Measurements from ENCODE around the gene CDX2.
"Not testable (repeated sequence)": the region's sequence is repeated elsewhere in the genome, so short reads cannot be mapped to it uniquely, and the experiment has no call there.

Gene CDX2

DNA sequence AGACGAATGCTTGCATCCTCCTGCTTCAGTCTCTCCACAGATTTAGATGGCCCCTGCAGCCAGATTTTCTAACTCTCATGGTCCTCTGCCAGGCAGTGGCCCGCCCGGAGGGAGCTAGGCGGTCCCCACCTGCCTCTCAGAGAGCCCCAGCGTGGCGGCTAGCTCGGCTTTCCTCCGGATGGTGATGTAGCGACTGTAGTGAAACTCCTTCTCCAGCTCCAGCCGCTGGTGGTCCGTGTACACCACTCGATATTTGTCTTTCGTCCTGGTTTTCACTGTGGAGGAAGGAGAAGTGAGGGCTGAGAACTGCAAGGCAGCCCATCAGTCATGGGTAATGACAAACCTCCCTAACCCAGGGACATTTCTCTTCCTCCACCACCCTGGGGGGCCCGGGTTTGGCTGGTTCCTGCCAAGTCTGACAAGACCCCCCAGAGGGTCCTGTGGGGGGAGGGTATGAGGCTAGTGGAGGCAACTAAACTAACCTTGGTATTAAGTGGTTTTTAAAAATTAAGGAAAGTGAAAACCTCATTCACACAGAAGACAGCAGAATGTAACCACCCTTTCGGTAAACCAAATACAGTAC is 4.3 kb downstream of the CDX2 start:
- no peak for DNase-seq

DNA sequence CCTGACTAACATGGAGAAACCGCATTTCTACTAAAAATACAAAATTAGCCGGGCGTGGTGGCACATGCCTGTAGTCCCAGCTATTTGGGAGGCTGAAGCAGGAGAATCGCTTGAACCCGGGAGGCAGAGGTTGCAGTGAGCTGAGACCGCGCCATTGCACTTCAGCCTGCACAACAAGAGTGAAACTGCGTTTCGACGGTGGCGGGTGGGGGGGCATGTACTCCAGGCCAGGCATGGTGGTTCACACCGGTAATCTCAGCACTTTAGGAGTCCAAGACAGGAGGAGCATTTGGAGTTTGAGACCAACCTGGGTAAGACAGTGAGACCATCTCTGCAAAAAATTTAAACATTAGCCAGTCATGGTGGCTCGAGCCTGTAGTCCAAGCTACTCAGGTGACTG is 4.9 kb downstream of the CDX2 start:
- DNase-seq, result not testable (repeated sequence)

- no peak for DNase-seq
Measured at GRCh38 chr13:27963491-27963890, 5.6 kb downstream of the CDX2 start.

GRCh38 chr13:27962982-27963381 is 6.1 kb downstream of the CDX2 start:
- no peak for DNase-seq

GRCh38 chr13:27962128-27962841 is 6.8 kb downstream of the CDX2 start:
- DNase-seq, result no peak

DNA sequence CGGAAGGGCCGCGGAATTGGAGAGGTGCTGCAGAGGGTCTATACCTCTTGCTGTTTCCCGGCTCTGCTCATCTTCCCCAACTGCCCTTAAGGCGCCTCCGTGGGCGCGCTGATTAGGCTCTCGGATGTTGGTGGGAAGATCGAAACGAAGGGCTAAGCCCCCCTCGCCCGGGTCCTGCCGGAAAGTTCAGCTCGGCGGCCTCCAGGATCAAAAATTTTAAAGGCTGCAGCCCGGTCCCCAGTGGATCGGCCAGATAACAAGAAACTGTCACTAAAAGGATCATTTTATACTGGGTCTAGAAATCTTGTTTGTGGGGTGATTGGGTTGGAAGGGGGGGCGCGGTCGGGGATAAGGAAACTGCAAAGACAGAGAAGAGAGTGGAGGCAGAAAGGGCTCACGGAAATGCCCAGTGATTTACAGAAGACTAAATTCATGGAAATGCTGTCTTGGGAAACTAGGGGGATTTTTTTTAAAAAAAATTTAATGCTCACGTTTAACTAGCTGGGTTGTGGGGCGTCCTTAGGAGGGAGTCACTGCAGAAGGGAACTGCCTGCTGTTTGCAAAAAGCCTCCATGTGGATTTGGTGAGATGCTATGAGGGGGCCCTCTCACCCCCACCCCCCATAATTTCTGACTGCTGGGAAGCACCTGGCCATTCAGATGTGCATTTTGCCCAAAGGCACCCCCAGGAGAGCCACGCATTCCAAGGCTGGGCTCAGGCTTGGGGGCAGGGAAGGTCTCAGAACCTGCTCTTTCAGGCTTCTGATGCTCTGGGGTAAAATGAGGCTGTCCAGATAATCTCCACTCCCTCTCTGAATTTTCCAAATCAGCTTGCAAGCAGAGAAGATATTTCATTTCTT is 7.7 kb downstream of the CDX2 start:
- no peak for DNase-seq

DNA sequence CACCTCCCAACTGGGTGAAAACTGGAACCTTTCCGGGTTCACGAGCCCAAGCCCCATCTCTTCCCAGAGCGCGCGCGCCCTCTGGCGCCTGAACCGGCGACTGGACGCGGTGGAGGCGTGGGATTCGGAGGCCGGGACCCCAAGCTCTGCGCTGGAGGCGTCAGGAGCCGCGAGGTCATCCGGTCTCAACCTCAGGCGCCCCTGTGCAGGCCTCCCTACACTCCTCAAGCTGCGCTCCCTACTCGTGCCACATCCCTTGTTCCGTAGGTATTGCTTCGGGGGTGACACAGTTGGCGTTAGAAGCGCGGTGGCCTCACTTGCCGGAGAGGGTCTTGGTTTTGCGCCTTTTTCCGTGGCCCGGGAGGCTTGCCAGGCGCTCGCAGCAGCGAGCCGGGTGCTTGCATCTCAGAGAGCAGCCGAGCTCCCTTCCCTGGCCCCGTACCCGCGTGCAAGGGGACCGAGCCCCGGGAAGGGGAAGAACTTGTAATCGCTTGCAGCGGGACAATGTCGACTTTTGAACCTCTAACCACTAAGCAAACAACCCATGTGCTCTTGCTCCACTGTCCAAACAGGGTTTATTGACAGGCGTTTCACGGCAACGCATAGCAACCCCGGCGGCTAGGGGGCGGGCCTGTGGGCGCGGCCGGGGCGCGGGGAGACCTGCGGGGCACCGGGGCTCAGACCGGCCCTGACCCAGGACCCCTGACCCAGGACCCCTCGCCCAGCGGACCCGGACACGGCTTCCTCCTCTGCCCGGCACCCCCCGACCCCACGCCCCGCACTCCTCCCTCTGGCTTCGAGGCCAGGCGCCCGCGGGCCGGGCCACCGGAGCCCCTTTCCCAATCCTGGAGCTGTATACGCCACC is 8.5 kb downstream of the CDX2 start:
- no peak for DNase-seq

DNA sequence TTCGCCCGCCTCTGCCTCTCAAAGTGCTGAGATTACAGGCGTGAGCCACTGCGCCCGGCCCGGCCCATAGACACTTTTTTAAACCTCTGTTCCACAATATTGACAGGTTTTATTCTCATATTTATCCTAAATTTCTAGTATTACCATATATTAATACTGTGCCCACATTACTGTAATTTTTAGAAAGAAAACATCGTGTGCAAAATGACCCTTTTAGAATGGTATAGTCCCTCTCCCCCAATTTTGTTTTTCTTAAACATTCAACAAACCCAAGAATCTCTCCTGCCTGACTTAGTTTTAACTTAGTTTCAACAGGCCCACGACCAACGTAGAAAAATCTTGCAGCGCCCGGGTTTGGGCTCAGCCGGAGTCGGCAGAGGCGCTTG is 9.1 kb downstream of the CDX2 start:
- DNase-seq, result no peak

DNA sequence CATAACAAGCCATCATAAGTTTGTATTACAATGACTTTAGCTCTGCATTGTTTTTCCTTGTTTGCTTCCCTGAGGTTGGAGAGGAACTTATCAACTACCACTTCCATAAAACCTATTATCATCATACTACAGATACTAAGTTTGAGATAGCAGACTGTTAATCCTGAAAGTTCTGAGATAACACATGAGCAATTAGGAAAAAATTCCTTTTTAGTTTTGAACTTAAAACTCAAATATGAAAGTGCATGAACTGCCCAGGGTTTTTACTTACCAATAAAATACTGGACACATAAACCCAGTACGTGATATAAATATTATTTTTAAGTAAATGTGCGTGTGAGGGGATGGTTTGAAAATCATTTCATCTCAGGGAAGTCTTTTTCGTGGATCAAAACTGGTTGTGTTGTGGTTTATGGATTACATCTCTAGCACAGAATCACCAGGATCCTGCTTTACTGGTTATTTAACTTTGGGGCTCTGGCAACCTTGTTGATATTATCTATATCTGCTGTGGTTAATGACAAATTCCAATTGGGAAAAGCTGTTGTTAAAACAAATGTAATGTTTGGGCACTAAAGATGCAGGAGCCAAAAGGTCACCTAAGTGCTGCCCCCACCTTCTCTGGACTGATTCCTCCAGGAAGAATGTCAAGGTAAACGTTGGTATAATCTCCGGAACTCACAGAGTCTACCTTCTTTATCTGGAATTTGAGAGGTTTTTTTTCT is 12.4 kb downstream of the CDX2 start:
- DNase-seq, result no peak

DNA sequence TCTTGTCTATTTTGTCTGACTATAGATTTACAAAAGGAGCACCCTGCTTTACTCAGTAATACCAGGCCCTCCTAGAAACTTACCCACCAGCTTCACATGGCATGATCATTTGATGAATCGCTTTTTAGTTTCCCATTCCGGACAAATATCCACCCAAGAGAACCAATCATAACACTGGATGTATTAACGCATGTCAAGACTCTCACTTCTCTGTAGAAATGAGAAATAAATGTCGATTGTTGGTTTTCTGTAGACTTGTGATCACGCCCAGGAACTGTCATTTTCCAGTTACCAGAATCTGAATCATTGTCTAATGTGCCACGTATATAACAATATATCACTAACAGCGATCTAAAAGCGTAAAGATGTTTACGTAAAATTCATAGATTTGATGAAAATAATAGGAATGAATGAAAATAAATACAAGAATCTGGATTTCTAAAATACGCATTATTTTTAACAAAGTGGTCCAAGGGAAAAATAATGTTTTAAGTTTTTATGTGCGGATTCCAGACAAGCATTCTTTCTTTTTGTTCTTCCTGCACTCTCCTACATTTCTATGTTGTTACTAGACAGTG is 14.0 kb downstream of the CDX2 start:
- DNase-seq, result no peak

DNA sequence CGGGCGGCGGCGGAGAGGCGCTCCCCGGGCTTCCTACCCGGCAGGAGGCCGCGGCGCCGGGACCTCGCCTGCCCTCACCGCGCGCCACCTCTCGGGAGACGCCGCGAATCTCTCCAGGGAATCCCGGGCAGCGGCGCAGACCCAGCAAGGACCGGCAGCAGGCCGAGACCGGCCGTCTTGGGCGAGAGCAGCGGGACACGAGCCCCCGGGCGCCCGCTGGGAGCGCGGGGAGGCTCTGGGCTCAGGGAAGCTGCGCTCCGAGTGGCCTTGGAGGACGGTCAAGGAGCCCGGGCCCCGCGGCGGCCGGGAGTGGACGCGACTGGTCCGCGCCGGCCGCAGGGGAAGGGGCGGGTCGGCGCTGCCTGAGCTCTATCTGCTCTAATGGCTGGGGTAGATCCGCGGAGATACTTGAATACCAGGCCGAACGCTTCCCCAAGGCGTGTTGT is 14.7 kb downstream of the CDX2 start:
- DNase-seq, result no peak

GRCh38 chr13:27953676-27954405 is 15.3 kb downstream of the CDX2 start:
- peak; percentile 10 to 37 (median 22) for DNase-seq

DNA sequence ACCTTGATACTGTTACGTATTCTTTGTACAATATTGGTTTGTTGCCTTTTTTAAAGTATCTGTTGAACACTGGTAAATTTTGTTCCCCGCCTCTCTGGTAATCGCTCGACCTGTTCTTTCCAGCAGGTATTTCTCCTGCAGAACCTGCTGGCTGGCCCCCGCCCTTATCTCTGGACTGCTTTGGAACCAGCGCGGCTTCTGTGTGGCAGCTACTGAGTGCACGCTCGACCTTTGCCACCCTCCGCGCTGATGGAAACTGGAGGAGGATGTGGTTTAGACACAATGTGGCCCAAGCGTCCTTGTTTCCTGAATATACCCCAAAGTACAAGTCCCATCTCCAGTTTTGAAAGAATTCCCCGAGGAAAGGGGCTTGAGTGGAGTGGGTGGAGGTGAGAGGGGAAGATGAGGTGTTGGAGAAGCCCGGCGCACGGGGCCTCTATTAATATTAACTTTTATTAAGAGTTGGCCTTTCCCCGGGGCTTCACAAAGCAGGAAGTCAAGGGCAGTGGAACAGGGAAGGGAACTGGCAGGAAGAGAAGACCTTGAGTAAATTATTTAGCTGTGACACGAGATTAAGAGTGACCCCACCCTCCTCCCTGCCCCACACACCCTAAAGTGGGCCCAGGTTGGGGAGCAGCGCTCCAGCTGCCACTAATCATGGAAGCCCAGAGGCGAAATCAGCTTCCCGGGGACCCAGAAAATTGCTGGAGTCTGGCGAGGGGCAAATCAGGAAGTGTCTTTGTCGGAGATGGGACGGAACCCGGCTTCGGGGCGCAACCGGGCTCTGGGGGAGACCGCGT is 16.0 kb downstream of the CDX2 start:
- DNase-seq, result no peak

DNA sequence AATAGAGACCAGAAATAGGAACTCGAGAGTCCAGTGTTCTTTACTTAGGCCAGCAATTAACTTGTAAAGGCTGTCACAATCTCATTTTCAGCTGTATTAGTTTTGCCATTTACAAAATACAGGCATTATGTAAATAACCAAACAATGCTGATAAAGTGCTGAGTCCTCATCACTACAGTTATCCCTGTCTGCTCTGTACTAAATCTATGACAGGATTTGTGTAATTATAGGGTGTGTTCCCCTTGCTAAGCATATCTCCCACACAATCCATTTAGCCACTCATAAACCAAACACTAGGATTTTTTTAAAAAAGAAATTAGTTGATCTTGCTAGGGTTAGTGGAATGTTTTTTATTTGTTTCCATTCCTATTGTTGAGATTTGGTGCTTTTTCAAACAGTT is 26.1 kb downstream of the CDX2 start:
- no peak for DNase-seq

DNA sequence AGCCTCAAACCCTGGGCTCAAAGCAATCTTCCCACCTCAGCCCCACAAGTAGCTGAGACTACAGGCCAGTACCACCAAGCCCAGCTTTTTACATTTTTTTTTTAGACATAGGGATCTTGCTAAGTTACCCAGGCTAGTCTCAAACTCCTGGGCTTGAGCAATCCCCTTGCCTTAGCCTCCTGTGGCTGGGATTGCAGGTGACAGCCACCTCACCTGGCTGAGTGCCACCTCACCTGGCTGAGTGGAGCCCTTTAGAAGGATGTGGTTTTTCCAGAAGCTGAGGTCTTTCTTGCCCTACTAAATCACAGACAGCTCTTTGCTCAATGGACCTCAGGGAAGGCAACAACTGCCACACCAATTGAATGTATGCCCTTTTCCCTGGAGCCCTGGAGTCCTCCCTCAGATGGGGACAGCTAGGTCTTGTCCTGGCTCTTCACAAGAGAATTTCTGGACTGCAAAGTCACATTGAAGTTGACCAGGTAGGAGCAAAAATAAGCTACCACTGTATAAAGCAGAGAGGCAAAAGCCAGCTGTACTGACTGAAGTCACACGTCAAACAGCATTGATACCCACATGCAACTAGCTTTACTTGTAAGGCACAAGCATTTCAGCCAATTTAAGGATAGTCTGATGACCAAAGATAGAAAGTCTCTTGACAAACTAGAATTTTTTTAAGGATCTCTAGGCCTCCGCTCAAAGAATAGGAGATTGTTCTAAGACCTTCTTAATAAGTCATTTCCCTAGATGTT is 35.4 kb downstream of the CDX2 start:
- no peak for DNase-seq

GRCh38 chr13:27933118-27933517 is 36.0 kb downstream of the CDX2 start:
- DNase-seq, result no peak

DNA sequence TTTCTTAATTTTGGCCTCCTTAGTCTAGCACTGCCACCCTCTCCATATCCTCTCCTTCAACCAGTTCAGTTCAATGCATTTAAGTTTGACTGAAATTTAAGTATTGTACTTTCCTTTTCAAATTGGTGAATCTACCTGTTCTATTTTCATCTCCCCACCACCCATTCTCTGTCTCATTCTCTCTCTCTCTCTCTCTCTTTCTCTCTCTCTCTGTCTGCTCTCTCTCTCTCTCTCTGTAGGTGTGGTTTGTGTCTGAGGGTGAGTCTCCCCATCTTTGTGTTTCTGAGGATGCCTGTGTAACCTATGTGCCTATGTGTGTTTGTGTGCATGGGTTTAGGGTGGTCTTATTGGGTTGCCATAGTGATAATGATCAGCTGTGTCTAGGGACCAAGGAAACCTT is 39.2 kb downstream of the CDX2 start:
- DNase-seq, result no peak

DNA sequence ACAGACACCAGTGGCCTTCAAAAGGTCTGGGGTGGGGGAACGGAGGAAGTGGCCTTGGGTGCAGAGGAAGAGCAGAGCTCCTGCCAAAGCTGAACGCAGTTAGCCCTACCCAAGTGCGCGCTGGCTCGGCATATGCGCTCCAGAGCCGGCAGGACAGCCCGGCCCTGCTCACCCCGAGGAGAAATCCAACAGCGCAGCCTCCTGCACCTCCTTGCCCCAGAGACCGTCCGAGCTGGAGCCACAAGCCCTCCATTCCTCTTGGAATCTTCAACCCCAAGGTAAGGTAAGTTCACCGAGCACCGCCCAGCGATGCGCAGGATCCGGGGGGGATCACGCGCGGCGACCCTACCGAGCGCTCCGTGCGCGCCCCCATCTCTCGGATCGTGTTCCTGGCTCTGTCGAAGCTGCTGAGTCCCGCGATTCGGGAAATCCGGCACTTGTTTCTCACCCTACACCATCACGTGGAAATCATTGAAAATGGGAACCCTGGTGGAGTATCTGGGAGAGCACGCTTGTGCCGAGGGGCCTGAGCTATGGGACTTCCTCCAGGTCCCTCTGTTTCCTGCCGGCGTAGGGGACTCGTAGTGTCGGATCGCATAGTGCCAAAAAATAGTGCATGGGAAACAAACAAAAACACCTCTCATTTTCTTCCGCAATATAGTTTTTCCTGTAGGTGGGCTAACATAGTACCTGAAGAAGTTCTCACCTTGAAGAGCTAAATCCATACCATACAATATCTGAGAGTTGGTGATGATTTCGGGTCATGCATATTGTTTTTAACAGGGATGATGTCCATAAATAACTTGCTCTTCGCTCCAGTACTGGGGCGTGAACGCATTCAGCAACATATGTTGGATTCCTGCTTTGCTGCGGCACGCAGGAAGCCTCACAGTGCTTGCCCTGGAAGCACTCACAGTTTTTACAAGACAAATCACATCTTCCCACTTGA is 40.0 kb downstream of the CDX2 start:
- no peak for DNase-seq

All from activated CD4-positive, CD25-positive, alpha-beta regulatory T cell (primary cell).